SK-N-SH (cell line): ENCODE measurements around the gene KIAA0232. TPM values are rescaled to one million over a fixed set of nuclear protein-coding genes. Genes with fewer than 3 reads are reported as not detected.

Experiments used
- CTCF ChIA-PET: fragments of 300-600, 350-600 bp; formaldehyde crosslinking; extraction: SDS; loops from one replicate; lab custom pipeline; 2021; lab: Yijun Ruan, JAX
- POLR2A ChIA-PET: fragments of 350-600 bp; sonication (Branson Sonifier 250); formaldehyde crosslinking; extraction: SDS; loops from one replicate; lab custom pipeline; 2020; ENCODE audit warnings: antibody characterized with exemption, inconsistent platforms; lab: Yijun Ruan, JAX
- DNase-seq: peaks from one replicate; pipeline ENCODE4 v3.0.0; 2012
- H2AFZ ChIP-seq: fragments of 200-600 bp; sonication (generic); 2 replicates; pipeline ENCODE4 v1.8.1; 2016; ENCODE audit warnings: antibody characterized with exemption, mild to moderate bottlenecking, low read depth
- H3F3A ChIP-seq: fragments of 200-600 bp; sonication (generic); replicated peaks from 2 replicates; pipeline ENCODE3; 2016; ENCODE audit warnings: antibody characterized with exemption, mild to moderate bottlenecking; ENCODE audit not compliant: insufficient read depth
- H3K27ac ChIP-seq, 2 experiments: fragments of 200-500 bp in 1 of 2; fragments of 200-600 bp in 1 of 2; sonication (Bioruptor generic) in 1 of 2; sonication (generic), shearing (Covaris generic) in 1 of 2; 2 replicates each; pipeline versions ENCODE4 v1.5.1 to v1.6.1; 2014 to 2016; ENCODE audit warnings: low read depth in 2 of 2, inconsistent platforms in 1 of 2, low read length in 1 of 2, mild to moderate bottlenecking in 1 of 2, mixed read lengths in 1 of 2
- H3K27me3 ChIP-seq: fragments of 200-600 bp; sonication (generic), shearing (Covaris generic); 2 replicates; pipeline ENCODE4 v1.6.1; 2016; ENCODE audit warnings: mixed run types; ENCODE audit not compliant: insufficient read depth
- H3K36me3 ChIP-seq, 2 experiments: fragments of 200-500 bp in 1 of 2; fragments of 200-600 bp in 1 of 2; sonication (Bioruptor generic) in 1 of 2; sonication (generic) in 1 of 2; replicated peaks in 1 of 2; 2 replicates each; pipeline versions ENCODE3 to v1.5.1; 2014 to 2016; ENCODE audit warnings: low read length in 1 of 2, mild to moderate bottlenecking in 1 of 2; ENCODE audit not compliant: insufficient read depth in 2 of 2, control insufficient read depth in 1 of 2
- H3K4me1 ChIP-seq, 2 experiments: fragments of 200-500 bp in 1 of 2; fragments of 200-600 bp in 1 of 2; sonication (Bioruptor generic) in 1 of 2; sonication (generic), shearing (Covaris generic) in 1 of 2; 2 replicates each; pipeline versions ENCODE4 v1.5.1 to v1.6.1; 2014 to 2016; ENCODE audit warnings: low read depth in 1 of 2, low read length in 1 of 2, mixed run types in 1 of 2; ENCODE audit not compliant: insufficient read depth in 2 of 2, control insufficient read depth in 1 of 2
- H3K4me2 ChIP-seq: fragments of 200-600 bp; sonication (generic), shearing (Covaris generic); 2 replicates; pipeline ENCODE4 v1.6.1; 2017; ENCODE audit warnings: mixed run types
- H3K4me3 ChIP-seq, 2 experiments: fragments of 200-500 bp in 1 of 2; fragments of 200-600 bp in 1 of 2; sonication (Bioruptor generic) in 1 of 2; sonication (generic), shearing (Covaris generic) in 1 of 2; 2 replicates each; pipeline versions ENCODE4 v1.5.1 to v1.8.1; 2014 to 2016; ENCODE audit warnings: low read depth in 2 of 2, inconsistent platforms in 1 of 2, low read length in 1 of 2, mild to moderate bottlenecking in 1 of 2, mixed read lengths in 1 of 2, moderate library complexity in 1 of 2
- H3K79me2 ChIP-seq: fragments of 200-600 bp; sonication (generic); 2 replicates; pipeline ENCODE4 v1.8.1; 2017; ENCODE audit warnings: mild to moderate bottlenecking; ENCODE audit not compliant: insufficient read depth
- H3K9ac ChIP-seq: fragments of 200-600 bp; sonication (generic); 2 replicates; pipeline ENCODE4 v1.6.1; 2017; ENCODE audit warnings: mixed run types
- H3K9me2 ChIP-seq: fragments of 200-600 bp; sonication (generic); 2 replicates; pipeline ENCODE4 v1.6.1; 2017; ENCODE audit warnings: mixed run types
- H3K9me3 ChIP-seq: fragments of 200-600 bp; sonication (generic); 2 replicates; pipeline ENCODE4 v1.6.1; 2017; ENCODE audit warnings: mixed run types, mild to moderate bottlenecking, moderate library complexity
- H4K20me1 ChIP-seq: fragments of 200-600 bp; sonication (generic); 2 replicates; pipeline ENCODE4 v1.6.1; 2017; ENCODE audit warnings: mild to moderate bottlenecking, mixed run types; ENCODE audit not compliant: insufficient read depth
- CHD2 ChIP-seq: fragments of 150-350 bp; IDR thresholded peaks from 2 replicates; pipeline ENCODE4 v1.6.1; 2018; ENCODE audit warnings: low read length; ENCODE audit not compliant: partially characterized antibody
- ELF1 ChIP-seq: IDR thresholded peaks from 2 replicates; pipeline ENCODE4 v1.4.0; 2012
- FOSL2 ChIP-seq: IDR thresholded peaks from 2 replicates; pipeline ENCODE4 v1.4.0; 2012; ENCODE audit warnings: low read depth, mild to moderate bottlenecking, moderate library complexity, borderline replicate concordance
- FOXJ3 ChIP-seq: sonication (generic); formaldehyde crosslinking; IDR thresholded peaks from 2 replicates; pipeline ENCODE4 v1.5.1; 2020; ENCODE audit warnings: mild to moderate bottlenecking, missing genetic modification reagents
- FOXM1 ChIP-seq: IDR thresholded peaks from 2 replicates; pipeline ENCODE4 v1.4.0; 2012; ENCODE audit warnings: low read depth, mild to moderate bottlenecking
- GABPA ChIP-seq: IDR thresholded peaks from 2 replicates; pipeline ENCODE4 v1.4.0; 2012; ENCODE audit warnings: low read depth, mild to moderate bottlenecking
- JUND ChIP-seq: IDR thresholded peaks from 2 replicates; pipeline ENCODE4 v1.4.0; 2012
- MEF2A ChIP-seq: IDR thresholded peaks from 2 replicates; pipeline ENCODE4 v1.4.0; 2012; ENCODE audit warnings: low read depth, borderline replicate concordance
- MXI1 ChIP-seq: IDR thresholded peaks from 2 replicates; pipeline ENCODE4 v1.6.1; 2012; ENCODE audit warnings: mild to moderate bottlenecking, low read depth, low read length, improper control_type of control experiment
- RCOR1 ChIP-seq: fragments of 150-350 bp; IDR thresholded peaks from 2 replicates; pipeline ENCODE4 v1.6.1; 2017; ENCODE audit warnings: antibody characterized with exemption, low read length
- TAF1 ChIP-seq: IDR thresholded peaks from 2 replicates; pipeline ENCODE4 v1.6.1; 2012; ENCODE audit warnings: low read depth, mild to moderate bottlenecking, low read length, moderate library complexity, borderline replicate concordance
- TCF12 ChIP-seq: IDR thresholded peaks from 2 replicates; pipeline ENCODE4 v1.4.0; 2012
- WGBS: methylation state at CpG from one replicate; pipeline ENCODE4 v1.1.6; 2017; ENCODE audit warnings: low lambda C conversion rate; 5-methylcytosine and 5-hydroxymethylcytosine counted together
- polyA plus RNA-seq, 3 experiments: library from polyadenylated mRNA; depleted of rRNA; stranded (reverse); fragments of >200 nt; gene quantifications; 2 replicates each; pipeline ENCODE4 v1.2.3, GENCODE V29; 2012
- TF ChIP-seq, protein P1 (sequence below): fragments of 150-350 bp; IDR thresholded peaks from 2 replicates; pipeline ENCODE4 v1.6.1; 2017; ENCODE audit warnings: antibody characterized with exemption, low read length, low read depth, borderline replicate concordance
- TF ChIP-seq, protein P2 (sequence below): IDR thresholded peaks from 2 replicates; pipeline ENCODE4 v1.4.0; 2012; ENCODE audit warnings: low read depth
- TF ChIP-seq, protein P3 (sequence below): IDR thresholded peaks from 2 replicates; pipeline ENCODE4 v1.4.0; 2012; ENCODE audit warnings: low read depth, borderline replicate concordance

Gene KIAA0232
- polyA plus RNA-seq, 1 of the 3 experiments (the other 2 are of a cell fraction), result 5.7 TPM

DNA sequence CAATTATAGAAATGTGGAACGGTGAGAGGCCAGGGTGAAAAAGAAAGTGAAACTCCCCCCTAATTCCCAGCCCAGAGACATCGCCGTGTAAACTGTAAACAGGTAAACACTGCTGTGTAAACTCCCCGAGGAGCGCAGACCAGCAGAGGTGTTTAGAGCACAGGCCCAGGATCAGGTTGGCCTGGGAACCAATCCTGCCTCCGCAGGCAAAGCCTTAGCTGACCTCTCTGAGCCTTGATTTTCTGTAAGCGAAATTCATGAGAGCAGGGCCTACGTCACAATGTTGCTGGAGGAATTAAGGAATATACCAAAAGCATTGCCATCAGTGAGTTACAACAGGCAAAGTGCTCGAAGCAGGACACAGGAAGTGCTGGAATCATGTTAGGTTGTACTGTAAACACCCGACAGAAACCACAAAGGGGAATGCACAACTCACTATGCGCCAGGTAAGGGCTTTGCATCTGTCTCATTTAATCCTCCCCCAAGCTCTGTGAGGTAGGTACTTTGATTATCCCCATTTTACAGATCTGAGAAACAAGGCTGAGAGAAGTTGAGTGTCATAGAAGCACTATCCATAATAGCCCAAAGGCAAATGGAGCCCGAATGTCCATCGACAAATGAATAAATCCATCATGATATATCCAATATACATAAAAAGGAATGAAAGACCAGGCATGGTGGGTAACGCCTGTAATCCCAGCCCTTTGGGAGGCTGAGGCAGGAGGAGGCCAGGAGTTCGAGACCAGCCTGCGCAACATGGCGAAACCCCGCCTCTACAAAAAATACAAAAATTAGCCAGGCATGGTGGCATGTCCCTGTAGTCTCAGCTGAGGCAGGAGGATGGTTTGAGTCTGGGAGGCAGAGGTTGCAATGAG lies 30.7 kb upstream of the KIAA0232 start (continued):
- TF ChIP-seq ELF1, result no peak
- no peak for TF ChIP-seq FOSL2
- TF ChIP-seq JUND, result no peak
- no peak for TF ChIP-seq MXI1
- no peak for TF ChIP-seq TCF12
- no peak for TF ChIP-seq MEF2A
- no peak for TF ChIP-seq FOXJ3

DNA sequence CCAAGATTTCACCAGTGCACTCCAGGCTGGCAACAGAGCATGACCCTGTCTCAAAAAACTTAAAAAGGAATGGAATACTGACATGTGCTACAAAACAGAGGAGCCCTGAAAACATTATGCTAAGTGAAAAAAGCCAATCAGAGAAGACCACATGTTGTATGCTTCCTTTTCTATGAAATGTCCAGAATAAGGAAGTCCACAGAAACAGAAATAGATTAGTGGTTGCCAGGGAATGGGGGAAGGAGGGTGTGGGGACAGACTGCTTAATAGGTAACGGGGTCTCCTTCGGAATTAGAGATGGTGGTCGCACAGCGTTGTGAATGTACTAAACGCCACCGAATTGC lies 30.1 kb upstream of the KIAA0232 start:
- CTCF ChIA-PET, result interaction anchor here (0.9 kb wide), 1 partner anchor 121 kb away, joined by 3 read pairs; no protein-coding TSS in a partner anchor
- POLR2A ChIA-PET, result no interaction called here
- no peak overlapping the region for H2AFZ ChIP-seq
- H3K9me3 ChIP-seq, result no peaks in the 10 kb centered on the region
- H3K9ac ChIP-seq, result no peak overlapping the region
- H3K27ac ChIP-seq, result no peak overlapping the region
- no peak for DNase-seq
- no peak for TF ChIP-seq CHD2
- TF ChIP-seq, protein P1, sequence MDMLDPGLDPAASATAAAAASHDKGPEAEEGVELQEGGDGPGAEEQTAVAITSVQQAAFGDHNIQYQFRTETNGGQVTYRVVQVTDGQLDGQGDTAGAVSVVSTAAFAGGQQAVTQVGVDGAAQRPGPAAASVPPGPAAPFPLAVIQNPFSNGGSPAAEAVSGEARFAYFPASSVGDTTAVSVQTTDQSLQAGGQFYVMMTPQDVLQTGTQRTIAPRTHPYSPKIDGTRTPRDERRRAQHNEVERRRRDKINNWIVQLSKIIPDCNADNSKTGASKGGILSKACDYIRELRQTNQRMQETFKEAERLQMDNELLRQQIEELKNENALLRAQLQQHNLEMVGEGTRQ, result no peak
- no peak for TF ChIP-seq MEF2A
- TF ChIP-seq MXI1, result no peak
- TF ChIP-seq, protein P2, sequence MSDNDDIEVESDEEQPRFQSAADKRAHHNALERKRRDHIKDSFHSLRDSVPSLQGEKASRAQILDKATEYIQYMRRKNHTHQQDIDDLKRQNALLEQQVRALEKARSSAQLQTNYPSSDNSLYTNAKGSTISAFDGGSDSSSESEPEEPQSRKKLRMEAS, result no peak
- no peak for TF ChIP-seq FOXM1
- TF ChIP-seq, protein P3, sequence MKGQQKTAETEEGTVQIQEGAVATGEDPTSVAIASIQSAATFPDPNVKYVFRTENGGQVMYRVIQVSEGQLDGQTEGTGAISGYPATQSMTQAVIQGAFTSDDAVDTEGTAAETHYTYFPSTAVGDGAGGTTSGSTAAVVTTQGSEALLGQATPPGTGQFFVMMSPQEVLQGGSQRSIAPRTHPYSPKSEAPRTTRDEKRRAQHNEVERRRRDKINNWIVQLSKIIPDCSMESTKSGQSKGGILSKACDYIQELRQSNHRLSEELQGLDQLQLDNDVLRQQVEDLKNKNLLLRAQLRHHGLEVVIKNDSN, result no peak
- TF ChIP-seq RCOR1, result no peak
- TF ChIP-seq TAF1, result no peak
- TF ChIP-seq GABPA, result no peak
- no peak for TF ChIP-seq FOXJ3
- H3K9me2 ChIP-seq, result no peaks in the 10 kb centered on the region
- H3K4me2 ChIP-seq, result no peak overlapping the region
- no peak overlapping the region for H3K4me3 ChIP-seq
- no peaks in the 10 kb centered on the region for H4K20me1 ChIP-seq
- H3K79me2 ChIP-seq, result no peaks in the 10 kb centered on the region
- H3K4me1 ChIP-seq, result peaks cover 0 to 6% of the 10 kb centered on the region in 2 experiments; a peak in 1 of 4 replicates
- no peaks in the 10 kb centered on the region for H3K36me3 ChIP-seq
- H3F3A ChIP-seq, result no peaks in the 10 kb centered on the region
- WGBS, result 94% methylated on average over 6 of the region's 6 CpGs
- H3K27me3 ChIP-seq, result no peaks in the 10 kb centered on the region
